Endodermal cell (in vitro differentiated cells): ENCODE results near the gene CPA3. TPM values are rescaled to one million over a fixed set of nuclear protein-coding genes. Genes with fewer than 3 reads are reported as not detected.

Experiments used
- DNase-seq: peaks from one replicate; pipeline ENCODE4 v3.0.0-alpha.2; 2017
- H3K27ac ChIP-seq: 2 replicates; pipeline ENCODE4 v1.5.1; 2013; ENCODE audit warnings: mild to moderate bottlenecking, low read depth, low read length, moderate library complexity
- H3K27me3 ChIP-seq: 2 replicates; pipeline ENCODE4 v1.6.1; 2013; ENCODE audit warnings: mild to moderate bottlenecking, low read length, moderate library complexity; ENCODE audit not compliant: insufficient read depth, control insufficient read depth, poor library complexity, severe bottlenecking
- H3K36me3 ChIP-seq: 2 replicates; pipeline ENCODE4 v1.7.0; 2013; ENCODE audit warnings: mild to moderate bottlenecking, low read length, moderate library complexity; ENCODE audit not compliant: control insufficient read depth, insufficient read depth
- H3K4me1 ChIP-seq: one replicate; pipeline ENCODE4 v1.7.0; 2013; ENCODE audit warnings: low read length; ENCODE audit not compliant: control insufficient read depth, insufficient read depth
- H3K4me3 ChIP-seq: 2 replicates; pipeline ENCODE4 v1.5.1; 2013; ENCODE audit warnings: mild to moderate bottlenecking, low read length, moderate library complexity
- H3K9ac ChIP-seq: 2 replicates; pipeline ENCODE4 v1.6.1; 2013; ENCODE audit warnings: mild to moderate bottlenecking, low read length, moderate library complexity; ENCODE audit not compliant: poor library complexity, severe bottlenecking; ENCODE audit errors: extremely low read depth
- H3K9me3 ChIP-seq: 2 replicates; pipeline ENCODE4 v1.6.1; 2013; ENCODE audit warnings: mild to moderate bottlenecking, low read length, moderate library complexity; ENCODE audit not compliant: control insufficient read depth
- H3K27ac Mint-ChIP-seq: 2 replicates; pipeline ENCODE4 v1.8.0; 2020; ENCODE audit warnings: mixed read lengths
- H3K27me3 Mint-ChIP-seq: 2 replicates; pipeline ENCODE4 v1.8.0; 2021; ENCODE audit warnings: mild to moderate bottlenecking, mixed read lengths; ENCODE audit not compliant: insufficient read depth
- H3K36me3 Mint-ChIP-seq: 2 replicates; pipeline ENCODE4 v1.8.0; 2020; ENCODE audit warnings: low read depth, mixed read lengths
- H3K4me1 Mint-ChIP-seq: 2 replicates; pipeline ENCODE4 v1.8.0; 2020; ENCODE audit warnings: mixed read lengths
- H3K4me3 Mint-ChIP-seq: 2 replicates; pipeline ENCODE4 v1.8.0; 2020; ENCODE audit warnings: mild to moderate bottlenecking, moderate library complexity, mixed read lengths
- H3K9me3 Mint-ChIP-seq: 2 replicates; pipeline ENCODE4 v1.8.0; 2020; ENCODE audit warnings: mild to moderate bottlenecking, mixed read lengths
- CTCF ChIP-seq: fragments of 200-600 bp; sonication (generic); conservative IDR thresholded peaks from 2 replicates; pipeline ENCODE4 v1.5.0; 2021; ENCODE audit warnings: antibody characterized with exemption, mild to moderate bottlenecking
- WGBS, 2 experiments: methylation state at CpG; one replicate each; pipeline versions ENCODE4 v1.1.5 to v1.1.7; 2013; ENCODE audit warnings: missing lambda C conversion rate in 2 of 2, mixed read lengths in 1 of 2; ENCODE audit not compliant: insufficient coverage in 1 of 2, insufficient read length in 1 of 2; 5-methylcytosine and 5-hydroxymethylcytosine counted together
- total RNA-seq, 2 donors: library from RNA; stranded (reverse); fragmentation: NEBNext Ultra II Directional in 1 of 2; extraction: Animal tissue kit (Norgen Biotek cat#: 25700) in 1 of 2; gene quantifications; 2 replicates in 1 of 2; 3 replicates in 1 of 2; pipeline ENCODE4 v1.2.1, GENCODE V29; 2021

Gene CPA3
- total RNA-seq, 2 donors from 2014 or later: not detected

GRCh38 chr3:148854061-148854460 is 11.0 kb upstream of the CPA3 start:
- no peaks in the 10 kb centered on the region for H3K4me1 Mint-ChIP-seq
- Histone ChIP-seq H3K9ac (no peak overlapping the region), H3K4me1 (peaks cover 5% of the 10 kb centered on the region), H3K4me3 (no peak overlapping the region), H3K9me3 (no peaks in the 10 kb centered on the region), H3K36me3 (no peaks in the 10 kb centered on the region), H3K27ac (no peak overlapping the region), H3K27me3 (no peaks in the 10 kb centered on the region)
- no peak overlapping the region for H3K4me3 Mint-ChIP-seq
- no peak overlapping the region for H3K27ac Mint-ChIP-seq
- no peaks in the 10 kb centered on the region for H3K9me3 Mint-ChIP-seq
- no peak for DNase-seq
- no peak for TF ChIP-seq CTCF
- no peaks in the 10 kb centered on the region for H3K36me3 Mint-ChIP-seq
- no peaks in the 10 kb centered on the region for H3K27me3 Mint-ChIP-seq

- Histone ChIP-seq H3K4me1 (peaks cover 5% of the 10 kb centered on the region), H3K27me3 (no peaks in the 10 kb centered on the region), H3K4me3 (no peak overlapping the region), H3K27ac (no peak overlapping the region), H3K9ac (no peak overlapping the region), H3K36me3 (no peaks in the 10 kb centered on the region), H3K9me3 (no peaks in the 10 kb centered on the region)
- TF ChIP-seq CTCF: no peak
- no peak overlapping the region for H3K27ac Mint-ChIP-seq
- H3K9me3 Mint-ChIP-seq: no peaks in the 10 kb centered on the region
- no peaks in the 10 kb centered on the region for H3K36me3 Mint-ChIP-seq
- WGBS, 2 experiments: 86 to 98% methylated on average over 1 to 3 of the region's 3 CpGs
- no peaks in the 10 kb centered on the region for H3K27me3 Mint-ChIP-seq
- no peak overlapping the region for H3K4me3 Mint-ChIP-seq
- H3K4me1 Mint-ChIP-seq: no peaks in the 10 kb centered on the region
- no peak for DNase-seq
These were observed 8.7 kb upstream of the CPA3 start for GRCh38 chr3:148856384-148856783.

- WGBS, 2 experiments: 96 to 100% methylated on average over 2 to 4 of the region's 4 CpGs
- H3K4me1 ChIP-seq: peaks cover 5% of the 10 kb centered on the region
- H3K4me3 ChIP-seq: no peak overlapping the region
- Mint-ChIP-seq H3K36me3 (no peaks in the 10 kb centered on the region), H3K27me3 (no peaks in the 10 kb centered on the region), H3K4me1 (no peaks in the 10 kb centered on the region), H3K9me3 (no peaks in the 10 kb centered on the region), H3K27ac (no peak overlapping the region), H3K4me3 (no peak overlapping the region)
- H3K36me3 ChIP-seq: no peaks in the 10 kb centered on the region
- no peak overlapping the region for H3K27ac ChIP-seq
- no peaks in the 10 kb centered on the region for H3K9me3 ChIP-seq
- no peaks in the 10 kb centered on the region for H3K27me3 ChIP-seq
- no peak for TF ChIP-seq CTCF
- DNase-seq: no peak
- no peak overlapping the region for H3K9ac ChIP-seq
These were observed 7.8 kb upstream of the CPA3 start for GRCh38 chr3:148857316-148857715.
